ENCODE results near the gene MAZ. TPM values are rescaled to one million over a fixed set of nuclear protein-coding genes. Genes with fewer than 3 reads are reported as not detected.

Gene MAZ
- total and polyA plus RNA-seq, 4 donors, result 94.9 to 170 (median 136) TPM

GRCh38 chr16:29804020-29804419, 2.3 kb upstream of the MAZ start:
- Histone ChIP-seq H3K27ac (ENCODE audit: low read depth in 1 of 2, low read length in 1 of 2) (peak overlapping the region in 1 of 2 donors; percentile 34), H3K4me1 (ENCODE audit: control insufficient read depth in 5 of 5, insufficient read depth in 5 of 5, low read length in 5 of 5) (peaks cover 5 to 32% (median 13%) of the 10 kb centered on the region in 5 donors), H3K36me3 (ENCODE audit: control insufficient read depth in 4 of 4, insufficient read depth in 4 of 4, low read length in 4 of 4) (peaks cover under 1 to 30% (median 24%) of the 10 kb centered on the region in 4 donors), H3K27me3 (ENCODE audit: control insufficient read depth in 3 of 3, insufficient read depth in 3 of 3, low read length in 2 of 3) (no peaks in the 10 kb centered on the region), H3K9me3 (ENCODE audit: control insufficient read depth in 4 of 4, insufficient read depth in 3 of 4, low read length in 3 of 4) (no peaks in the 10 kb centered on the region), H3K9ac (ENCODE audit: insufficient read depth in 1 of 2, low read length in 2 of 2) (peak overlapping the region in 1 of 2 donors; percentile 63), H3K4me3 (no peak overlapping the region)
- ATAC-seq (ENCODE audit: insufficient read depth, low FRiP score) (no peak), DNase-seq (no peak)
- TF ChIP-seq CTCF (IDR thresholded peaks at IDR 0.05; ENCODE audit: control extremely low read depth, extremely low read depth), result no peak
- 72 to 77% methylated on average over 8 of the region's 8 CpGs for WGBS, 2 donors

GRCh38 chr16:29804455-29805231, 1.7 kb upstream of the MAZ start:
- TF ChIP-seq CTCF (IDR thresholded peaks at IDR 0.05; ENCODE audit: control extremely low read depth, extremely low read depth), result no peak
- H3K27me3 ChIP-seq (ENCODE audit: control insufficient read depth in 3 of 3, insufficient read depth in 3 of 3, low read length in 2 of 3), result no peaks in the 10 kb centered on the region
- H3K27ac ChIP-seq (ENCODE audit: low read depth in 1 of 2, low read length in 1 of 2), result peak overlapping the region; percentile 77 to 98
- ATAC-seq (ENCODE audit: insufficient read depth, low FRiP score) (peak; percentile 1), DNase-seq (peak in 2 of 3 donors; percentile 40 to 56)
- no peaks in the 10 kb centered on the region for H3K9me3 ChIP-seq (ENCODE audit: control insufficient read depth in 4 of 4, insufficient read depth in 3 of 4, low read length in 3 of 4)
- WGBS, 2 donors, result 5 to 10% methylated on average over 26 of the region's 26 CpGs
- H3K4me3 ChIP-seq, result peak overlapping the region; percentile 90
- peak overlapping the region; percentile 63 to 94 for H3K9ac ChIP-seq (ENCODE audit: insufficient read depth in 1 of 2, low read length in 2 of 2)
- peaks cover 5 to 36% (median 17%) of the 10 kb centered on the region in 5 donors for H3K4me1 ChIP-seq (ENCODE audit: control insufficient read depth in 5 of 5, insufficient read depth in 5 of 5, low read length in 5 of 5)
- H3K36me3 ChIP-seq (ENCODE audit: control insufficient read depth in 4 of 4, insufficient read depth in 4 of 4, low read length in 4 of 4), result peaks cover 0 to 25% (median 22%) of the 10 kb centered on the region in 4 donors

DNA sequence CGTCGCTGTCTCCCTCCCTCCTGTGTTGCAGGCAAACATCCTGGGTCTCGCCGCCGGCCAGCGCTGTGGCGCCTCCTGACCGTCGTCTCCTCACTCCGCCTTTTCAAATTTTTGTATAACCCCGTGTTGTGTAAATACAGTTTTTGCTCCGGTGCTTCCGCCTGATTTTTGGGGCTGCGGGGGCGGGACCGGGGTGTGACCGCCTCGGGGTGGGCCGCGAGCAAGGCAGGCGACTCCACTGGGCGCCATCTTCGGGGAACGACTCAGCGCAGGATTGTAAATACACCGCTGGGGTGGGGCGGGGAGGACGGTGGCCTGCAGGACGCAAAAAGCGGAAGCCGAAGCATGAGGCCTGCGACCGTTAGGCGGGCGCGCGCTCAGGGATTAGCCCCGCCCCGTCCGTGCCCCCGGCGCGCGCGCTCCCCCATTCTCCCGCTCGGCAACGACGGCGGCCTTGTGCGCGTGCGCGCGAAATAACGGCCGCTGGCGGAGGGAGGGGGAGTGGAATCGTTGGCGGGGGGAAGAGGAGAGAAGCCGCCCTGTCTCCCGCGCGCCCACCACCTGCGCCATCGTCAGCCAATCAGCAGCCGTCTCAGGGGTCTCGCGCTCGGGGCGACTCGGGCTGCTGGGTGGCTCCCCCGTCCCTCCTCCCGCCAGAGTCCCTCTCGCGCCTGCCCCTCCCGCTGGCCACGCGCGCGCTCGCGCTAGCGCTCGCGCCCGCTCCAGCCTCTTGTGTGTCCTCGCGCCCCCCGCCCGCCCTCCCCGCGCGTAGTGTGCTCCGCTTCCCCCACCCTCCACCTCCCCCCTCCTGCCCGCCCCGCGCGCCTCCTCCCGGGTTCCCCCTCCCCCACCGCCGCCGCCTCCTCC, 864 bp upstream of the MAZ start:
- 0 to 1% methylated on average over 50 to 101 of the region's 103 CpGs for WGBS, 2 donors
- H3K4me1 ChIP-seq (ENCODE audit: control insufficient read depth in 5 of 5, insufficient read depth in 5 of 5, low read length in 5 of 5), result peaks cover 5 to 44% (median 20%) of the 10 kb centered on the region in 5 donors
- no peaks in the 10 kb centered on the region for H3K27me3 ChIP-seq (ENCODE audit: control insufficient read depth in 3 of 3, insufficient read depth in 3 of 3, low read length in 2 of 3)
- TF ChIP-seq CTCF (IDR thresholded peaks at IDR 0.05; ENCODE audit: control extremely low read depth, extremely low read depth), result no peak
- ATAC-seq (ENCODE audit: insufficient read depth, low FRiP score), result peak; percentile 89
- H3K27ac ChIP-seq (ENCODE audit: low read depth in 1 of 2, low read length in 1 of 2), result peak overlapping the region; percentile 95 to 98
- H3K9ac ChIP-seq (ENCODE audit: insufficient read depth in 1 of 2, low read length in 2 of 2), result peak overlapping the region; percentile 63 to 94
- peaks cover 0 to 28% (median 24%) of the 10 kb centered on the region in 4 donors for H3K36me3 ChIP-seq (ENCODE audit: control insufficient read depth in 4 of 4, insufficient read depth in 4 of 4, low read length in 4 of 4)
- no peaks in the 10 kb centered on the region for H3K9me3 ChIP-seq (ENCODE audit: control insufficient read depth in 4 of 4, insufficient read depth in 3 of 4, low read length in 3 of 4)
- peak; percentile 98 to 99 (median 99) for DNase-seq
- H3K4me3 ChIP-seq, result peak overlapping the region; percentile 90

Data from lung (tissue), 12 donors.